Ishikawa (cell line): ENCODE data around the gene SDK1.

Source experiments
- CEBPB ChIP-seq: IDR thresholded peaks from 2 replicates; pipeline ENCODE4 v1.6.1; 2012
- CREB1 ChIP-seq: IDR thresholded peaks from 2 replicates; pipeline ENCODE4 v1.6.1; 2012; ENCODE audit warnings: low read depth
- EGR1 ChIP-seq: IDR thresholded peaks from 2 replicates; pipeline ENCODE4 v1.6.1; 2012
- EP300 ChIP-seq: IDR thresholded peaks from 2 replicates; pipeline ENCODE4 v1.6.1; 2012; ENCODE audit warnings: borderline replicate concordance
- FOXM1 ChIP-seq: IDR thresholded peaks from 2 replicates; pipeline ENCODE4 v1.6.1; 2012; ENCODE audit warnings: low read depth, borderline replicate concordance
- MAX ChIP-seq: IDR thresholded peaks from 2 replicates; pipeline ENCODE4 v1.6.1; 2012
- NFIC ChIP-seq: IDR thresholded peaks from 2 replicates; pipeline ENCODE4 v1.6.1; 2012
- RAD21 ChIP-seq: IDR thresholded peaks from 2 replicates; pipeline ENCODE4 v1.6.1; 2012; ENCODE audit warnings: low read depth
- TAF1 ChIP-seq: IDR thresholded peaks from 2 replicates; pipeline ENCODE4 v1.6.1; 2012; ENCODE audit warnings: low read depth, mild to moderate bottlenecking
- TCF12 ChIP-seq: IDR thresholded peaks from 2 replicates; pipeline ENCODE4 v1.6.1; 2012; ENCODE audit warnings: low read depth
- TEAD4 ChIP-seq: IDR thresholded peaks from 2 replicates; pipeline ENCODE4 v1.6.1; 2012
- USF1 ChIP-seq: IDR thresholded peaks from 2 replicates; pipeline ENCODE4 v1.6.1; 2012
- YY1 ChIP-seq: IDR thresholded peaks from 2 replicates; pipeline ENCODE4 v1.6.1; 2012; ENCODE audit warnings: low read depth
- ZBTB7A ChIP-seq: IDR thresholded peaks from 2 replicates; pipeline ENCODE4 v1.6.1; 2012; ENCODE audit warnings: low read depth
- TF ChIP-seq, protein P1 (sequence below): IDR thresholded peaks from 2 replicates; pipeline ENCODE4 v1.6.1; 2012; ENCODE audit warnings: low read depth, mild to moderate bottlenecking

Gene SDK1

DNA sequence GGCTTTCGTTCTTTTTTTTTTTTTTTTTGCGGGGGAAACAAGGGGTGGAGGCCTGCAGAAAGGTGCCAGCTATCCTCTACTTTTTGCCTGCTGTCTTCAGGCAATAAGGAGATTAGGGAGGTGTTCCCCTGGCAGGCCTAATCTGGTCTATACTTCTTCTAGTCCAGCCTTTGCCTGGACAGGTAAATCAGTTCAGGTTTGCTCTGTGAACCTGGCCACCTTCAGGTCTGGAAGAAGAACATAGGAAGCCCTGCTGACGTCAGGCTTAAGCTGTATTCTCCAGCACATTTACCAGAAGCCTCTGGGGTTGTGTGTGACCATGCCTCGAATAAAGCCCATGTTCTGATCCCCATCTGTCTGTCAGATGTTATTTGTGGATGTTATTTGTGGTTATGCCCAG lies 115.4 kb downstream of the SDK1 start:
- no peak for TF ChIP-seq EGR1
- TF ChIP-seq TCF12 = no peak
- no peak for TF ChIP-seq MAX
- no peak for TF ChIP-seq FOXM1
- no peak for TF ChIP-seq YY1
- no peak for TF ChIP-seq RAD21

- no peak for TF ChIP-seq TAF1
- no peak for TF ChIP-seq FOXM1
- TF ChIP-seq ZBTB7A = no peak
These were observed 124.0 kb downstream of the SDK1 start for GRCh38 chr7:3425087-3425486.

DNA sequence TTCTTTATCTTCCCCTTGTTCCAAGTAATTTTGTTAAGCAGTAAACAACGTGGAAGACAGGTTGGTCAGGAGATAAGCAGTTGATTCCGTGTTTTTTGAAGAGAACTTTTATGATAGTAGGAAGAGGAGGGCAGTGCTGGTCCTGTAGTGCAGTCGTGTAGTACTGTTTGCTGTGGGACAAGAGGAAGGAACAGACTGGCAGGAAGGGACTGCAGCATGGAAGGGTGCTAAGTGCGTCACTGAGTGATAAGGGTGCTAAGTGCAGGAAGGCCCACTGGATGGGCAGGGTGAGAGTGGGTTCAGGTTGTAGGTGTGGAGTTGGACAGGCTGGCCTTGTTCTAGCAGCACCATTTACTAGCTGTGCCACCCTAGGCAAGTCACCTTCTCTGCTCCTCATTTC lies 125.0 kb downstream of the SDK1 start:
- TF ChIP-seq RAD21 = no peak
- TF ChIP-seq CREB1 = no peak
- no peak for TF ChIP-seq EGR1
- no peak for TF ChIP-seq NFIC
- no peak for TF ChIP-seq USF1
- TF ChIP-seq TAF1 = no peak
- TF ChIP-seq EP300 = no peak
- no peak for TF ChIP-seq MAX
- no peak for TF ChIP-seq TEAD4
- no peak for TF ChIP-seq FOXM1
- TF ChIP-seq CEBPB = no peak
- TF ChIP-seq, protein P1, sequence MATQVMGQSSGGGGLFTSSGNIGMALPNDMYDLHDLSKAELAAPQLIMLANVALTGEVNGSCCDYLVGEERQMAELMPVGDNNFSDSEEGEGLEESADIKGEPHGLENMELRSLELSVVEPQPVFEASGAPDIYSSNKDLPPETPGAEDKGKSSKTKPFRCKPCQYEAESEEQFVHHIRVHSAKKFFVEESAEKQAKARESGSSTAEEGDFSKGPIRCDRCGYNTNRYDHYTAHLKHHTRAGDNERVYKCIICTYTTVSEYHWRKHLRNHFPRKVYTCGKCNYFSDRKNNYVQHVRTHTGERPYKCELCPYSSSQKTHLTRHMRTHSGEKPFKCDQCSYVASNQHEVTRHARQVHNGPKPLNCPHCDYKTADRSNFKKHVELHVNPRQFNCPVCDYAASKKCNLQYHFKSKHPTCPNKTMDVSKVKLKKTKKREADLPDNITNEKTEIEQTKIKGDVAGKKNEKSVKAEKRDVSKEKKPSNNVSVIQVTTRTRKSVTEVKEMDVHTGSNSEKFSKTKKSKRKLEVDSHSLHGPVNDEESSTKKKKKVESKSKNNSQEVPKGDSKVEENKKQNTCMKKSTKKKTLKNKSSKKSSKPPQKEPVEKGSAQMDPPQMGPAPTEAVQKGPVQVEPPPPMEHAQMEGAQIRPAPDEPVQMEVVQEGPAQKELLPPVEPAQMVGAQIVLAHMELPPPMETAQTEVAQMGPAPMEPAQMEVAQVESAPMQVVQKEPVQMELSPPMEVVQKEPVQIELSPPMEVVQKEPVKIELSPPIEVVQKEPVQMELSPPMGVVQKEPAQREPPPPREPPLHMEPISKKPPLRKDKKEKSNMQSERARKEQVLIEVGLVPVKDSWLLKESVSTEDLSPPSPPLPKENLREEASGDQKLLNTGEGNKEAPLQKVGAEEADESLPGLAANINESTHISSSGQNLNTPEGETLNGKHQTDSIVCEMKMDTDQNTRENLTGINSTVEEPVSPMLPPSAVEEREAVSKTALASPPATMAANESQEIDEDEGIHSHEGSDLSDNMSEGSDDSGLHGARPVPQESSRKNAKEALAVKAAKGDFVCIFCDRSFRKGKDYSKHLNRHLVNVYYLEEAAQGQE = no peak
- TF ChIP-seq TCF12 = no peak
- no peak for TF ChIP-seq ZBTB7A
- no peak for TF ChIP-seq YY1

GRCh38 chr7:3427957-3428356 lies 126.9 kb downstream of the SDK1 start:
- TF ChIP-seq EGR1 = no peak
- no peak for TF ChIP-seq TAF1
- TF ChIP-seq RAD21 = no peak
- TF ChIP-seq YY1 = no peak
- TF ChIP-seq CREB1 = no peak
- no peak for TF ChIP-seq USF1

GRCh38 chr7:3429981-3430380 lies 128.9 kb downstream of the SDK1 start:
- no peak for TF ChIP-seq CREB1
- TF ChIP-seq TAF1 = no peak
- no peak for TF ChIP-seq TCF12
- TF ChIP-seq MAX = no peak
- TF ChIP-seq RAD21 = no peak
- no peak for TF ChIP-seq FOXM1
- no peak for TF ChIP-seq ZBTB7A
- TF ChIP-seq TEAD4 = no peak
- TF ChIP-seq CEBPB = no peak
- TF ChIP-seq EP300 = no peak
- TF ChIP-seq, protein P1 = no peak
- no peak for TF ChIP-seq USF1
- no peak for TF ChIP-seq YY1
- TF ChIP-seq EGR1 = no peak
- no peak for TF ChIP-seq NFIC

DNA sequence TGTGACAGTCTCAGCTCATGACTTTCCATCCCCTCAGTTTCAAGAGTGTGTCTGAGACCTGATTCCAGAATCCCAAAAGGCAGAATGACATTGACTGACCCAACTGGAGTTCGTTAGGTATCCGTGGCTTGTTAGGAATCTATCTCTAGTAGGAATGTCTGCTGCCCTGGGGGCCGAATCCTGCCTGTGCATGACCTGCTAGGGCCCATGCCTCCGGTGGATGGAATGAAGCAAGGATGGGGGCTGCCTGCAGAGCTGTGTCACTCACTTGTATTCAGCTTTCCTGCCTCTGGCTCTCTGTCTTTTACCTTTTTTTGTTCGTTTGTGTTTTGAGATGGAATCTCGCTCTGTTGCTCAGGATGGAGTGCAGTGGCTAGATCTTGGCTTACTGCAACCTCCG lies 129.5 kb downstream of the SDK1 start:
- TF ChIP-seq RAD21 (no peak), EP300 (no peak), FOXM1 (no peak), YY1 (no peak), CREB1 (no peak), EGR1 (no peak), MAX (no peak), TEAD4 (no peak), TAF1 (no peak), USF1 (no peak), NFIC (no peak), TCF12 (no peak), CEBPB (no peak), ZBTB7A (no peak)
- TF ChIP-seq, protein P1 = no peak
